H1 (cell line): ENCODE data around the gene THYN1. TPM values are rescaled to one million over a fixed set of nuclear protein-coding genes. Genes with fewer than 3 reads are reported as not detected.

ENCODE experiments used
- CTCF ChIA-PET: fragments of 300-600 bp; sonication (Branson Sonifier 250); formaldehyde crosslinking; loops from one replicate; lab custom pipeline; 2021; ENCODE audit not compliant: partially characterized antibody; lab: Charles Lee
- POLR2A ChIA-PET: fragments of 300-600 bp; sonication (Branson Sonifier 250); formaldehyde crosslinking; loops from one replicate; lab custom pipeline; 2021; ENCODE audit warnings: inconsistent platforms; ENCODE audit not compliant: partially characterized antibody; lab: Charles Lee
- DNase-seq, 2 experiments: peaks; one replicate each; pipeline versions ENCODE4 v3.0.0 to v3.0.0-alpha.2; 2010 to 2022; ENCODE audit warnings: low spot score in 2 of 2, low read depth in 1 of 2, mixed read lengths in 1 of 2
- FAIRE-seq: peaks from 2 replicates; lab custom pipeline; 2011; peaks lifted over from hg19 to GRCh38; lab: Jason Lieb, UNC
- H2AFZ ChIP-seq: 2 replicates; pipeline ENCODE4 v1.8.1; 2012; ENCODE audit warnings: low read length, inconsistent platforms
- H2AK5ac ChIP-seq: 2 replicates; pipeline ENCODE4 v1.6.1; 2013; ENCODE audit warnings: low read depth, low read length
- H2BK120ac ChIP-seq: replicated peaks from 2 replicates; pipeline ENCODE3; 2013; ENCODE audit warnings: low read depth, low read length, inconsistent platforms
- H2BK12ac ChIP-seq: 2 replicates; pipeline ENCODE4 v1.6.1; 2013; ENCODE audit warnings: low read depth, low read length
- H2BK15ac ChIP-seq: 2 replicates; pipeline ENCODE4 v1.6.1; 2013; ENCODE audit warnings: low read length
- H2BK20ac ChIP-seq: 2 replicates; pipeline ENCODE4 v1.6.1; 2013; ENCODE audit warnings: low read length
- H2BK5ac ChIP-seq: 2 replicates; pipeline ENCODE4 v1.6.1; 2013; ENCODE audit warnings: low read depth, low read length
- H3K14ac ChIP-seq: 2 replicates; pipeline ENCODE4 v1.6.1; 2013; ENCODE audit warnings: inconsistent platforms; ENCODE audit not compliant: insufficient read length
- H3K18ac ChIP-seq: 2 replicates; pipeline ENCODE4 v1.6.1; 2013; ENCODE audit warnings: low read length; ENCODE audit errors: extremely low read depth
- H3K23ac ChIP-seq: 2 replicates; pipeline ENCODE4 v1.6.1; 2013; ENCODE audit warnings: inconsistent platforms; ENCODE audit not compliant: insufficient read length
- H3K23me2 ChIP-seq: 2 replicates; pipeline ENCODE4 v1.6.1; 2013; ENCODE audit warnings: low read depth, low read length
- H3K27ac ChIP-seq: 2 replicates; pipeline ENCODE4 v1.6.1; 2011; ENCODE audit warnings: low read depth, low read length, inconsistent platforms
- H3K27me3 ChIP-seq, 4 experiments: replicated peaks in 1 of 4; 1 replicate in 1 of 4; 2 replicates in 3 of 4; pipeline versions ENCODE4 v1.6.1 to v1.8.1; 2011 to 2013; ENCODE audit warnings: low read length in 3 of 4, mild to moderate bottlenecking in 3 of 4, inconsistent platforms in 2 of 4, mixed read lengths in 2 of 4, moderate library complexity in 1 of 4; ENCODE audit not compliant: control insufficient read depth in 3 of 4, insufficient read depth in 3 of 4; ENCODE audit errors: extremely low read depth in 1 of 4
- H3K36me3 ChIP-seq, 4 experiments: 2 replicates each; pipeline versions ENCODE4 v1.6.1 to v1.8.1; 2011 to 2013; ENCODE audit warnings: mild to moderate bottlenecking in 4 of 4, low read length in 3 of 4, moderate library complexity in 2 of 4, control low read depth in 1 of 4, inconsistent platforms in 1 of 4; ENCODE audit not compliant: insufficient read depth in 4 of 4, control insufficient read depth in 2 of 4
- H3K4ac ChIP-seq: replicated peaks from 2 replicates; pipeline ENCODE3; 2013; ENCODE audit warnings: low read length, low read depth, mixed read lengths, inconsistent platforms; ENCODE audit not compliant: insufficient read length
- H3K4me1 ChIP-seq, 4 experiments: replicated peaks in 1 of 4; 1 replicate in 1 of 4; 2 replicates in 3 of 4; pipeline versions ENCODE4 v1.6.1 to v1.8.1; 2011 to 2013; ENCODE audit warnings: low read length in 3 of 4, inconsistent platforms in 2 of 4, mixed read lengths in 1 of 4; ENCODE audit not compliant: insufficient read depth in 4 of 4, control insufficient read depth in 3 of 4
- H3K4me2 ChIP-seq, 2 experiments: 2 replicates each; pipeline versions ENCODE4 v1.6.1 to v1.8.1; 2011 to 2013; ENCODE audit warnings: low read depth in 2 of 2, low read length in 2 of 2, control low read depth in 1 of 2, inconsistent platforms in 1 of 2, mild to moderate bottlenecking in 1 of 2; ENCODE audit not compliant: insufficient read depth in 1 of 2
- H3K4me3 ChIP-seq, 4 experiments: fragments of 200-600, 300-600 bp in 1 of 4; sonication (generic), shearing (Covaris generic), sonication (Bioruptor Twin) in 1 of 4; 2 replicates each; pipeline versions ENCODE4 v1.5.1 to v1.8.1; 2011 to 2016; ENCODE audit warnings: low read length in 4 of 4, low read depth in 3 of 4, control low read depth in 2 of 4, inconsistent platforms in 2 of 4, mild to moderate bottlenecking in 2 of 4, mixed read lengths in 1 of 4, moderate library complexity in 1 of 4; ENCODE audit not compliant: insufficient read depth in 2 of 4; ENCODE audit errors: extremely low read depth in 1 of 4
- H3K56ac ChIP-seq: replicated peaks from 2 replicates; pipeline ENCODE3; 2013; ENCODE audit warnings: low read depth, mild to moderate bottlenecking, mixed read lengths, low read length, inconsistent platforms; ENCODE audit not compliant: insufficient read length
- H3K79me1 ChIP-seq: 2 replicates; pipeline ENCODE4 v1.6.1; 2013; ENCODE audit warnings: low read depth, low read length, control low read depth
- H3K79me2 ChIP-seq, 2 experiments: 2 replicates each; pipeline versions ENCODE4 v1.6.1 to v1.8.1; 2012 to 2013; ENCODE audit warnings: low read length in 2 of 2, mild to moderate bottlenecking in 2 of 2, inconsistent platforms in 1 of 2; ENCODE audit not compliant: insufficient read depth in 2 of 2, control insufficient read depth in 1 of 2
- H3K9ac ChIP-seq, 4 experiments: replicated peaks in 1 of 4; 1 replicate in 1 of 4; 2 replicates in 3 of 4; pipeline versions ENCODE4 v1.6.1 to v1.8.1; 2011 to 2013; ENCODE audit warnings: low read depth in 3 of 4, low read length in 3 of 4, control low read depth in 2 of 4, mild to moderate bottlenecking in 2 of 4, moderate library complexity in 2 of 4, inconsistent platforms in 1 of 4; ENCODE audit errors: extremely low read depth in 1 of 4
- H3K9me3 ChIP-seq, 2 experiments: 2 replicates each; pipeline versions ENCODE4 v1.6.1 to v1.8.1; 2012 to 2013; ENCODE audit warnings: mild to moderate bottlenecking in 2 of 2, moderate library complexity in 2 of 2, control low read depth in 1 of 2, inconsistent platforms in 1 of 2, low read depth in 1 of 2, low read length in 1 of 2, mixed read lengths in 1 of 2; ENCODE audit not compliant: insufficient read depth in 2 of 2
- H4K20me1 ChIP-seq, 2 experiments: replicated peaks in 1 of 2; 2 replicates each; pipeline versions ENCODE3 to v1.8.1; 2011 to 2013; ENCODE audit warnings: inconsistent platforms in 2 of 2, low read length in 2 of 2, mild to moderate bottlenecking in 1 of 2; ENCODE audit not compliant: insufficient read depth in 2 of 2, control insufficient read depth in 1 of 2
- H4K5ac ChIP-seq: 2 replicates; pipeline ENCODE4 v1.6.1; 2013; ENCODE audit warnings: low read length, low read depth, mixed read lengths, inconsistent platforms; ENCODE audit not compliant: insufficient read length
- H4K8ac ChIP-seq: 2 replicates; pipeline ENCODE4 v1.8.0; 2013; ENCODE audit warnings: mild to moderate bottlenecking, moderate library complexity, low read length, inconsistent platforms; ENCODE audit not compliant: insufficient read depth; ENCODE audit errors: extremely low read depth
- H4K91ac ChIP-seq: replicated peaks from 2 replicates; pipeline ENCODE3; 2013; ENCODE audit warnings: low read length, mixed read lengths, inconsistent platforms; ENCODE audit not compliant: insufficient read length
- CBX8 ChIP-seq: fragments of 300-800, 300-1000 bp; sonication (generic); IDR thresholded peaks from 2 replicates; pipeline ENCODE4 v1.7.1; 2016; ENCODE audit warnings: low read depth, low read length, borderline replicate concordance
- CHD2 ChIP-seq: IDR thresholded peaks from 2 replicates; pipeline ENCODE4 v1.6.1; 2012; ENCODE audit warnings: low read length, improper control_type of control experiment
- FOSL1 ChIP-seq: IDR thresholded peaks from 2 replicates; pipeline ENCODE4 v1.6.1; 2011; ENCODE audit warnings: mild to moderate bottlenecking, low read depth, low read length, moderate library complexity; ENCODE audit not compliant: insufficient read depth
- GTF2F1 ChIP-seq: IDR thresholded peaks from 2 replicates; pipeline ENCODE4 v1.6.1; 2012; ENCODE audit warnings: low read depth, low read length, improper control_type of control experiment, borderline replicate concordance
- HDAC2 ChIP-seq, 2 experiments: fragments of 300-600 bp in 1 of 2; sonication (generic) in 1 of 2; IDR thresholded peaks; 2 replicates each; pipeline ENCODE4 v1.6.1; 2011 to 2012; ENCODE audit warnings: low read depth in 2 of 2, low read length in 2 of 2, mild to moderate bottlenecking in 2 of 2, moderate library complexity in 2 of 2, borderline replicate concordance in 1 of 2, inconsistent platforms in 1 of 2
- KDM5A ChIP-seq: fragments of 200-600 bp; IDR thresholded peaks from 2 replicates; pipeline ENCODE4 v1.7.1; 2012; ENCODE audit warnings: mild to moderate bottlenecking, low read length, inconsistent platforms, mixed read lengths
- MAX ChIP-seq: IDR thresholded peaks from 2 replicates; pipeline ENCODE4 v1.6.1; 2012; ENCODE audit warnings: inconsistent platforms
- PHF8 ChIP-seq: fragments of 200-600 bp; sonication (generic); conservative IDR thresholded peaks from 2 replicates; pipeline ENCODE4 v1.7.1; 2012; ENCODE audit warnings: low read depth, mild to moderate bottlenecking, inconsistent platforms, low read length, moderate library complexity
- POU5F1 ChIP-seq: IDR thresholded peaks from 2 replicates; pipeline ENCODE4 v1.6.1; 2011; ENCODE audit warnings: low read depth, mild to moderate bottlenecking, low read length, moderate library complexity
- SAP30 ChIP-seq: fragments of 300-600 bp; sonication (generic); IDR thresholded peaks from 2 replicates; pipeline ENCODE4 v1.7.1; 2012; ENCODE audit warnings: low read length, moderate library complexity, mild to moderate bottlenecking, inconsistent platforms; ENCODE audit not compliant: insufficient read depth, insufficient replicate concordance
- SIN3A ChIP-seq, 2 experiments: IDR thresholded peaks in 1 of 2; conservative IDR thresholded peaks in 1 of 2; 2 replicates each; pipeline ENCODE4 v1.6.1; 2011 to 2012; ENCODE audit warnings: low read length in 2 of 2, improper control_type of control experiment in 1 of 2, low read depth in 1 of 2, mild to moderate bottlenecking in 1 of 2
- WGBS, 2 experiments: shearing (Covaris generic) in 1 of 2; methylation state at CpG; one replicate each; pipeline versions ENCODE4 v1.1.6 to v1.1.7; 2013 to 2015; ENCODE audit warnings: low lambda C conversion rate in 2 of 2, mixed read lengths in 2 of 2, inconsistent platforms in 1 of 2, low coverage in 1 of 2, missing lambda C conversion rate in 1 of 2; ENCODE audit not compliant: insufficient replicate concordance in 2 of 2, insufficient coverage in 1 of 2, insufficient read length in 1 of 2; ENCODE audit errors: extremely low coverage in 1 of 2, missing lambda C conversion rate in 1 of 2; 5-methylcytosine and 5-hydroxymethylcytosine counted together
- polyA plus RNA-seq, 7 experiments: library from polyadenylated mRNA; depleted of rRNA in 3 of 7; stranded (reverse) in 5 of 7; unstranded in 2 of 7; fragments of >200 nt in 5 of 7; fragments of 200-250 nt in 2 of 7; gene quantifications; 1 replicate in 5 of 7; 2 replicates in 1 of 7; 4 replicates in 1 of 7; pipeline versions ENCODE4 v1.2.1 to v1.2.3, GENCODE V29; 2011 to 2013; ENCODE audit warnings: missing spikeins in 2 of 7, mixed read lengths in 2 of 7
- total RNA-seq: library from RNA; stranded (reverse); fragmentation: NEBNext Ultra II Directional; extraction: Animal tissue kit (Norgen Biotek cat#: 25700); gene quantifications from 2 replicates; pipeline ENCODE4 v1.2.1, GENCODE V29; 2021

The THYN1 gene
- total and polyA plus RNA-seq, 2 of the 8 experiments (the other 6 are each of a cell fraction or from before 2014, with no cell fraction given): 77.3 to 95.1 TPM

GRCh38 chr11:134228625-134229024 is 24.5 kb downstream of the THYN1 start:
- no peak overlapping the region for H3K56ac ChIP-seq
- TF ChIP-seq MAX (no peak), CHD2 (no peak), SAP30 (no peak), FOSL1 (no peak), HDAC2 (IDR thresholded peaks at IDR 0.05; ENCODE audit: borderline replicate concordance in 1 of 2, low read depth in 2 of 2, low read length in 2 of 2) (no peak), SIN3A (conservative IDR thresholded peaks at IDR 0.05 in 1 of 2, IDR thresholded peaks at IDR 0.05 in 1 of 2; ENCODE audit: low read depth in 1 of 2, low read length in 2 of 2) (no peak), POU5F1 (no peak), CBX8 (no peak), GTF2F1 (no peak), KDM5A (no peak), PHF8 (no peak)
- POLR2A ChIA-PET: no interaction called here
- FAIRE-seq: no peak
- peaks cover 0 to 5% (median 2%) of the 10 kb centered on the region in 4 experiments; a peak in 5 of 7 replicates for H3K4me1 ChIP-seq
- H3K79me1 ChIP-seq: no peaks in the 10 kb centered on the region; the same call in none of the 2 replicates
- DNase-seq: no peak
- H3K9me3 ChIP-seq: no peaks in the 10 kb centered on the region
- H2BK15ac ChIP-seq: no peak overlapping the region
- no peak overlapping the region for H3K27ac ChIP-seq
- CTCF ChIA-PET: interaction anchor here (0.6 to 1.4 kb wide), 3 partner anchors 10 to 21 kb away, joined by 3 to 9 read pairs (median 3); no protein-coding TSS in a partner anchor
- H3K14ac ChIP-seq: no peak overlapping the region
- peaks cover 15% of the 10 kb centered on the region for H3K23me2 ChIP-seq
- H3K18ac ChIP-seq: no peak overlapping the region
- 87% methylated on average over 6 of the region's 6 CpGs; no CpG with 5 or more reads in 1 of the 2 experiments for WGBS, 2 experiments
- no peaks in the 10 kb centered on the region for H3K36me3 ChIP-seq
- H4K8ac ChIP-seq: no peak overlapping the region
- no peak overlapping the region for H2BK20ac ChIP-seq
- no peak overlapping the region for H3K9ac ChIP-seq
- H3K4me2 ChIP-seq: no peak overlapping the region
- no peak overlapping the region for H3K23ac ChIP-seq
- H3K4me3 ChIP-seq: no peak overlapping the region
- H4K20me1 ChIP-seq: peaks cover 0 to 8% of the 10 kb centered on the region in 2 experiments
- H3K27me3 ChIP-seq: peaks cover 0 to 6% (median 0%) of the 10 kb centered on the region in 4 experiments; a peak in 1 of 7 replicates
- no peak overlapping the region for H4K5ac ChIP-seq
- peaks cover 0 to 9% of the 10 kb centered on the region in 2 experiments; a peak in 1 of 4 replicates for H3K79me2 ChIP-seq
- H4K91ac ChIP-seq: no peak overlapping the region
- H2BK5ac ChIP-seq: no peak overlapping the region
- H3K4ac ChIP-seq: no peak overlapping the region
- no peak overlapping the region for H2BK120ac ChIP-seq
- H2AFZ ChIP-seq: no peak overlapping the region
- no peak overlapping the region for H2AK5ac ChIP-seq
- H2BK12ac ChIP-seq: no peak overlapping the region
